ENCODE results near the gene TXNDC5.
"Not testable (repeated sequence)": the region's sequence is repeated elsewhere in the genome, so short reads cannot be mapped to it uniquely, and the experiment has no call there.

Gene TXNDC5

DNA sequence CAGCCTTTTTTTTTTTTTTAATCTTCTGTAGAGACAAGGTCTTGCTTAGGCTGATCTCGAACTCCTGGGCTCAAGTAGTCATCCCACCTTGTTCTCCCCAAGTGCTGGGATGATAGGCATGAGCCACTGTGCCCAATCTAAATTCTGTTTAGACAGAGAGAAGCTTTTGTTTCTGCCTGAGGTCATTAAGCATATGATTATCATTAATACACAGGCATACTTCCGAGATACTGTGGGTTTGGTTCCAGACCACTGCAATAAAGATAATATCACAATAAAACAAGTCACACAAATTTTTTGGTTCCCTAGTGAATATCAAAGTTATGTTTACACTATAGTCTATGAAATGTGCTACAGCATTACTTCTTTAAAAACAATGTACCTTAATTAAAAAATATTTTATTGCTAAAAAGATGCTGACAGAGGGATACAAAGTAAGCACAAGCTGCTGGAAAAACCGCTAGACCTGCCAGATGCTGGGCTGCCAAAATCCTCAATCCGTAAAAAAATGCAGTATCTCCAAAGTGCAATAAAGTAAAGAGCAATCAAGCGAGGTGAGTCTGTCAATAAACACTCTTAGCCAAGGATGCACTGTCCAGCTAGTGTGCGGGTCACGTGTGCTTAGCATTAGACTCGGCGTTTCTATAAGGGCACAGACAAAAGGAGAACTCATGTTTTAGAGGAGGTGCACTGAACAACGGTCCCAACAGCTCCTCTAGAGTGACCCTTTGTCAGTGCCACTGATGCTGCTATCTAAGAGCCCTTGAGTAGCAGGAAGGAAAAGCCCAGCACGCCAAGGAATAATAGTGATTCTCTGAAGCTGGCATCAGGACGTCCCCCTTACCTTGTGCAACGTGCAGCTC is 16.1 kb downstream of the TXNDC5 start:
- no peak for DNase-seq

- DNase-seq, result no peak
Observed at GRCh38 chr6:7893342-7893741, 17.2 kb downstream of the TXNDC5 start.

GRCh38 chr6:7892367-7892766 is 18.2 kb downstream of the TXNDC5 start:
- DNase-seq, result not testable (repeated sequence)

GRCh38 chr6:7891078-7891872 is 19.3 kb downstream of the TXNDC5 start:
- no peak for DNase-seq

DNA sequence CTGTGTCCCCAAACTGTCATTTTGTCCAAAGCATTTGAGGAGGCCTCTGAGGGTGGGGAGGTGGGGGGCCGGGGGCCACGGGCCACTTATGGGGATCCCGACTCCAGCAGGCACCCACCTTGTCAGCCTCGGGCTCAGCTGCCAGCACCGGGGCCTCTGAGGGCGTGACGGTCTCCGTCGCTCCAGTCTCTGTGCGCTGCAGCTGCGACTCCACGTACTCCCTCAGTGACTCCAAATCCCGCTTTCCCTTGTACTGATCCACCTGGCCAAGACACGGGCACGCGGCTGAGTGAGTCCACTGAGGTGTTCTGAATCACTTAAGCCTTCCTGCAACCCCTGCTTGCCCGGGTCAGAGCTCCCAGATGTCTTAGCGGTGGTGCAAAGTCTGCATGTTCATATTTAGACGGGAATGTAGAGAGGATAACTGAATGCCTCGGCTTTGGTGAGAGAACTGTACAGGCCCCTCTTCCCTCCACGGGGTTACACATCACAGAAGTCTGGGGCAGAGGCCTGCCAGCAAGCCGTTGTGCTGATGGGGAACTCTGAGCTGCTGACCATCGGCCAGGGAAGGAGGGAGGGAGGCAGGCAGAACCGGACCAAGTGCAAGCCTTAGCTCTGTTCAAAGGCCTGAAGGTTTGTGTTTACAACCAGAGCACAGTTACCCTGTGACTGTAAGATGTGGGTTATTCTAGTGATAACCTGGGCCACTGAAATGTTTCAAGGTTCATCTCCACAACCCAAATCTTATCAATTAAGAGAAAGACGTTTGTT is 21.8 kb downstream of the TXNDC5 start:
- no peak for DNase-seq

GRCh38 chr6:7887278-7887991 is 23.2 kb downstream of the TXNDC5 start:
- no peak for DNase-seq

DNA sequence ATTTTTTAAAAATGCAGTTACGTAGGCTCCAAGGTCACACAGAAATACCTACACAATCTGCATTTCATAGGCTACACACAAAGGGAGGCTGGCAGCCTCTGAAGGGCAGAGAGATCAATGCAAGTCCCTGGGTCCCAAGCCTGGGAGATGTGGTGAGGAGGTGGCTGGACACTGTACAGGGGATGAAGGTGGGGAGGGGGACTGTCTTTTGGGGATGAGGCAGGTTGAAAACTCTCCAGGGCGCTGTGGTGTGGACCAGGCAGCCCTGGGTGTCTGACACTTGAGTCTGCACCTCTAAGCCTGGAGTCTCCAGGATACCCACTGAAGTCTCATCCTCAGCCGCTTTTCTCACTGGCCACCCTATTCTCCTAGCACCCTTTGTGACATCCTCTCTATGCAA is 24.5 kb downstream of the TXNDC5 start:
- DNase-seq, result no peak

DNA sequence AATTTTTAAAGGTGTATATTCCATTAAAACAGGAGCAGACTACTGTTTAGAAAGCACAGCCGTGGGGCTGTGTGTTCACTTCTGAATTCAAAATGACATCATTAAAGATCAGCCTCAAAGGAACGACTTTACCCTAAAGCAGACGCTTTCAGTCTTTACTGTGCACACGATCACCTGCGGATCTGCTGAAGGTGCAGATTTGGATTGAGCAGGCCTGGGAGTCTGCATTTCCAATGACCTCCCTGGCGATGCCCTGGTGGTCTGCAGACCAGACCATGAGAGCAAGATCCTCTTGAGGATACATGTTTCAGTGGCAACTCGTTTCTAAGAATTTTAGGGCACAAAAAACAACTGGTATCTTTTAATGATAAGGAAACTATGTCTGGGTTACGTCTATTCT is 27.2 kb downstream of the TXNDC5 start:
- DNase-seq, result no peak

DNA sequence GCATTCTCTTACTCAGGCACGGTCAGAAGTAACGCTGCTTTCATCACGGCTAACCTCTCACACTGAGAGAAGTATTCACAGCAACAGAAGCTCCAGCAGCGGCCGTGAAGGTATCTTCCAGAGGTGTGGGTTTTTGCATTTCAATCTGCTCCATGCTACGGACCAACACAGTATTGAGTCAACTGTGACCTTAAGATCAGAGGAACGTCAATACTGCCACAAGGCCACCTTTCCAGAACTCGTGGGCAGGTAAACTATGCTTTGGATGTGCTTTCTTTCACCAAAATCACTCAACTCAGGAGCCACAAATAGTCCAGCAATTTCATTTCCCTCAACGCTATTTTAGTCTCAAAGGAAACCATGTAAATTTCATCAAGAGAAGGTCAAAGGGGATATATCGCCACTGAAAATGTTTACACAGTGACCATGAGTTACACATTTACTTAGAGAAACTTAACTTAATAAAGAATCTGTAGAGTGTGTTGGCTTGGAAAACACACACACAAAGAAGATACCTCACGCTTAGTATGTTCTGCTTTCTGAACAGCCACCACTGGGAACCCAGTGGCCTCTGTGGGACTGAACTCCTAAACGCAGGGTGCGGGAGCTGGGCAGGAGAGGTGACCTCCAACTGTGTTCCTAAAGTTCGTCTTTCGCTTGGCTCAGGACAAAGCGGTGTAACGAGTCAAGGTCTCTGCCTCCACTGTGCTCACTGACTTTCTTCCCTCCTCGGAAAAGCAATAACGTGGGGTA is 27.9 kb downstream of the TXNDC5 start:
- no peak for DNase-seq

DNA sequence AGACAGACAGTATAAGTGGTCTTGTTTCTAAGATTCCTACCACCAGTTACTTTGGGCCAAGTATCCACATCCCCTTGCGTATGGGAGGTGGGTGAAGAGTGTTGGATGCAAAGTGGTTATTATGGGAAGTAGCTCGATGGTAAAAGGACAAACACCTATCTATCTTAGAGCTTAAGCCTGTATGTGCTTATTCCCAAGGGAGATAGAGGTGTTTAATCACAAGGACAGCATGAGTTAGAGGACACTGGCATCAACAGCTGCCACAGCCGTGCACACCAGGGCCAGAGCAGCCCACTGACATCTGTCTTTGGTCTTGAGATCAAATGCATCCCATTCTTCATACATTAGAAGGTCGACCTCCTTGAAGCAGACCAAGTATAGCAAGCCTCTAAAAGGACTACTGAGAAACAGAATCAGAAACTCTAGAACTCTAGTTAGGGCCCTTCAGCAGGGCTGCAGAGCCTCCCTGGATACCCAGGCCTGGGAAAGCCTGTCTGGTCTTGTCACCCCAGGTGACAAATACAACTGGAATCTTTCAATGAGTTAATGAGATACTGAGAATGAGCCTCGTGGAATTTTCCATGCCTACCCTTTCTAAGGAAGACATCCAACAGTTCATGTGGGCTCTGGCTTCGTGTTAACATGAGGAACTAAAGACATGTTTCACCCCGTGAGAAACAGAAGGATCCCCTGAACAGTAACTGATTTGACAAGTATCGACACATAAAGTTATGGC is 28.7 kb downstream of the TXNDC5 start:
- no peak for DNase-seq

GRCh38 chr6:7880718-7881107 is 29.9 kb downstream of the TXNDC5 start:
- no peak for DNase-seq

GRCh38 chr6:7879980-7880717 is 30.4 kb downstream of the TXNDC5 start:
- no peak for DNase-seq

DNA sequence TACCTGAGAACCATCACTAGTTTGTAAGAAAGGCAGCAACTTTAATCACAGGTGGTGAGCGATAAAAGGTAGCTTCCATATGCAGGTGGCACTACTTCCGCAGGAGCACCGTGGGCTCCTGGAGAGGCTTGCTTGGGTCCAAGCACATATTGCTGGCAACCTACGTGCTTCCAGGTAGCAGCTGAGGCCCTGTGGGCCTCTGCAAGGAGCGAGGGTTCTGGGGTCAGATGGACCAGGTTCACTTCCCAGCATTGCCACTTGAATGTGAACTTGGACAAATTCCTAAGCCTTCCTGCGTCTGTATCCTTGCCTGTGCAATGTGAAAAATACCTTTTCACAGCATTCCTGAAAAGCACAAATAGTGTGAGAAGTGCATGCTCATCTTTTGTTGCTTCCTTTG is 31.0 kb downstream of the TXNDC5 start:
- DNase-seq, result no peak

- no peak for DNase-seq
Observed at GRCh38 chr6:7879043-7879442, 31.5 kb downstream of the TXNDC5 start.

DNA sequence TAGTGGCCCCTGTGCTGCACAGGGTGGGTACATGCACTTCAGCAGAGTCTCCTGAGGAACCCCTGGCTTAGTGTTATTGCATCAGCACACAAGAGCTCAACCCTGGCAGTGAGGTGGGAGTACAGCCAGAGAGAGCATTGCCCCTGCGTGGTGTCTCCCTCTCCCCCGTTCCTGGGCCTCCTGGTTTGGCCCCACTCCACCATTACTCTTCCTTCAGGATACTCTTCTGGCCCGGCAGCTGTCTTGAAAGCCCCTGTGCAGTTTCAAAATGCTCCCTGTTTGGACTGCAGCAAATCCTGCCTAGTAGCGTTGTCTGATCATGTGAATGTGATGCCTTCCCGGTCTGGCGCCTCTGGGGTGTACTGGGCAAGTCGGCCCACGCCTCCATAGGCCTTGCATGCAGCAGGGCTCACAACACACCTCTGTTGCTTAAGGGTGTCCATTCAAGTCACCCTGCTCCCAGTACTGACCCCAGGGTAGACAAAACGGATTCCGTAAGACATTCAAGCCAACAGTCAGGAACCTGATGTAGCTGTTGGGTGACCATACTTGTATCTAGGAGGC is 32.1 kb downstream of the TXNDC5 start:
- no peak for DNase-seq

DNA sequence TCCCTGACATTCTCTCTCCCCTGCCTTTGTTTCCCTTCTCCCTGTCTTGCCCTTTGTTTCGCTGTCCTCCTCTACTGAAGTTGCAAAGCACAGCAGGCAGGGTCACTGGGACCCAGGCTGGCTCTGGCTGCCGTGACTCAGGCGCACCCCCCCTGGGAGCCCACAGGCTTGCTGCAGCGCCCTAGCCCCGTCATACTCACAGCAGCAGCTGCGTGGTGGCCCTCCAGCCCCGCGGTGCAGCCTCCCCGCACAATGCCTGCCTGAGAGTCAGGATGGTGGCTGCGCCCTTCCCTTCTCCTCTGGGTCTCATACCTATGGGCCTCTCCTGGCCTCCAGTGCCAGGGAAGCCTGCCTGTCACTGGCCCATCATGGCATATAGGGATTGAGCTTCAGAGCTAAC is 41.7 kb downstream of the TXNDC5 start:
- DNase-seq, result no peak

GRCh38 chr6:7866526-7866925 is 44.1 kb downstream of the TXNDC5 start:
- DNase-seq, result no peak

DNA sequence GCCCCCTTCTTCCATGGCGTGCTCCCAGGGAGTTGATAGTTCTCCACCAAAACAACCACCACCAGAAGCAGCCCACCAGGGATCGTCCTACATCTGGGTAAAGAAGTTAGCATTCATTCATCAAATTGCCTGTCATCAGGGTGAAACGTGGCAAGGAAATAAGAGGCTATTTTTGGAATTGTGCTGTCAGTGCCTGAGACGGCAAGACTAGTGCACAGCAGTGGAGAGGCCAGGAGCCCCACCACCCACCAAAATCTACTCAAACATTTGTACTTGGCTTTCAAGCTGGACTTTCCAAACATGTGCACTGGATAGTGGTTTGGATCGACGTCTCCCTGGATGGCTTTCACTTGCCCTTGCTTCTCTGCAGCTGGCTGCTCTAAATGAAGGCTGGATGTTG is 44.8 kb downstream of the TXNDC5 start:
- DNase-seq, result no peak

- no peak for DNase-seq
Observed at GRCh38 chr6:7859591-7859990, 51.0 kb downstream of the TXNDC5 start.

- no peak for DNase-seq
Observed at GRCh38 chr6:7851780-7852179, 58.8 kb downstream of the TXNDC5 start.

Measured in stimulated activated CD4-positive, alpha-beta T cell treated with anti-CD3 and anti-CD28 coated beads, Interleukin-4, amount 100 ng/mL, for 4 hours (primary cell).